Activated CD4-positive, alpha-beta T cell treated with anti-CD3 and anti-CD28 coated beads, Interleukin-2, Interleukin-6, amounts not matched to agents 100 ng/mL and 50 ng/mL, durations not matched to agents 16 hours and 8 hours (primary cell): Measurements from ENCODE around the gene GPR35.

Experiments used
- DNase-seq: peaks from one replicate; pipeline ENCODE4 v3.0.0-alpha.2; 2020

GPR35 gene, protein sequence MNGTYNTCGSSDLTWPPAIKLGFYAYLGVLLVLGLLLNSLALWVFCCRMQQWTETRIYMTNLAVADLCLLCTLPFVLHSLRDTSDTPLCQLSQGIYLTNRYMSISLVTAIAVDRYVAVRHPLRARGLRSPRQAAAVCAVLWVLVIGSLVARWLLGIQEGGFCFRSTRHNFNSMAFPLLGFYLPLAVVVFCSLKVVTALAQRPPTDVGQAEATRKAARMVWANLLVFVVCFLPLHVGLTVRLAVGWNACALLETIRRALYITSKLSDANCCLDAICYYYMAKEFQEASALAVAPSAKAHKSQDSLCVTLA

DNA sequence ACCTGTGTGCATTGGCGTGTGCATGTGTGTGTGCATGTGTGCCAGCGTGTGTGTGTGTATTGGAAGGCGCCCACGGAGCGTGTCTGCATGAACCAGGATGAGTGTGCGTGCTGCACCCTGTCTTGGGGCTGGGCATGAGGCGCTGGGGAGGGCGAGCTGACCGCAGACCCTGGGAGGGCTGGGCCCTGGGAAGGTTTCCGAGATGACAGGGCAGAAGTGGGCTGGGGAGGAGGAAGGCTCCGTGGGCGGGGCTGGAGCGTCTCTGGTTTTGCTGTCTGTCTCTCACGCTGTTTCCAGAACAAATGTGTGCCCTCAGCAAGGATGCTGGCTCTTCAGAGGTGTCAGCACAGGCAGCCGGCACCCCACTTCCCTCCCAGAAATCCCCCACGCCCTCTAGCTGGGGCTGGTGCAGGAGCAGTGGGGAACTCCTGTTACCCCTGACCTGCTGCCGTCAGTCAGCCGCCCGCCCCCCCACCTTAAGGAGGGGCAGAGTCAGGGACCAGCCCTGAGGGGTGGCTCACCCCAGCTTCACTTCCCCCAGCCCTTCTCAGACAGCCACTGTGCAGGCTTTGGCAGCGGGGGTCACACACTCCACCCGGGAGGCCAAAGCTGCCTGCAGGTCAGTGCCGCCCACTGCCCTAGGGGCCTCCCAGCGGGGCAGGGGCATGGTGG, at the start of gene GPR35:
Gene GPR35, plus strand, starts transcription at position 531 of the 672 bp plus-strand sequence. CDS start 4,473 bp downstream, outside the sequence.
- DNase-seq, result peak; percentile 91

DNA sequence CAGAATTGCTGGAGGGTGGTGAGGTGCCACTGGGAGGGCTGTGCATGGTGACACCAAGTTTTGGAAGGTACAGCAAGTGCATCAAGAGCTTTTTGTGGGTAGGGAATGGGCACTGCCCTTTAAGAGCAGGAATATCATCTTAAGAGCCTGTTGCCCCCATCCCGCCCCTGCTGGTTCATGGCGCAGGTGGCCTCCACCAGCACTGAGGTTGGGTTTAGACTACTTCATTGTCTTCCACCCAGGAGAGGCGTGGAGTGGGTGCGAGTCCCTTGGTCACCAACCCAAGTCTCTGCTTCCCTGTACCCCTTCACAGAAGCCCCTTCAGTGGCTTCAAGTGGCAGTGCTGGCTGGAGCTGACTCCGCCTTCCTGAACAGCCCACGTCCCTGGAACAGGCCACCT, 49.2 kb upstream of the GPR35 start:
- DNase-seq, result no peak

DNA sequence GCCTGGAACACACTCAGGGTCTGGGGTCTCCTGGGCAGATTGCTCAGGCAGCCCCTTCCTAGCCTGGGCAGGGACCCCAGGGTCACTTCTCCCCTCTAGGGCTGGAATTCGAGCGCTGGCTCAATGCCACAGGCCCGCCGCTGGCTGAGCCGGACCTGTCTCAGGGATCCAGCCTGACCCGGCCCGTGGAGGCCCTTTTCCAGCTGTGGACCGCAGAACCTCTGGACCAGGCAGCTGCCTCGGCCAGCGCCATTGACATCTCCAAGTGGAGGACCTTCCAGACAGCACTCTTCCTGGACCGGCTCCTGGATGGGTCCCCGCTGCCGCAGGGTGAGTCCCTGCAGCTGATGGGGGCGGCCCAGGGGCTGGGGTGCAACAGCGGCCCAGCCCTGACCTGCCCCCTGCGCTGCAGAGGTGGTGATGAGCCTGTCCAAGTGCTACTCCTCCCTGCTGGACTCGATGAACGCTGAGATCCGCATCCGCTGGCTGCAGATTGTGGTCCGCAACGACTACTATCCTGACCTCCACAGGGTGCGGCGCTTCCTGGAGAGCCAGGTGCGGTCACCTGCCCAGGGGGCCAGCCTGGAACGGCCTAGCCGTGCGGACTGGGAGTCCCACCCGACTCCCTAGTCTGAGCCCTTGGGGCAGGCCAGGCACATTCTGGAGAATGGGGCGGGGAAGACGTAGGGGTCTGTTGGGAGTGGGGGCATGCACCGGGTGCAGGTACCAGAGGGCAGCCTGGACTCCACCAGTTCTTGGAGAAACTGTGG, 48.7 kb upstream of the GPR35 start:
- DNase-seq, result no peak

DNA sequence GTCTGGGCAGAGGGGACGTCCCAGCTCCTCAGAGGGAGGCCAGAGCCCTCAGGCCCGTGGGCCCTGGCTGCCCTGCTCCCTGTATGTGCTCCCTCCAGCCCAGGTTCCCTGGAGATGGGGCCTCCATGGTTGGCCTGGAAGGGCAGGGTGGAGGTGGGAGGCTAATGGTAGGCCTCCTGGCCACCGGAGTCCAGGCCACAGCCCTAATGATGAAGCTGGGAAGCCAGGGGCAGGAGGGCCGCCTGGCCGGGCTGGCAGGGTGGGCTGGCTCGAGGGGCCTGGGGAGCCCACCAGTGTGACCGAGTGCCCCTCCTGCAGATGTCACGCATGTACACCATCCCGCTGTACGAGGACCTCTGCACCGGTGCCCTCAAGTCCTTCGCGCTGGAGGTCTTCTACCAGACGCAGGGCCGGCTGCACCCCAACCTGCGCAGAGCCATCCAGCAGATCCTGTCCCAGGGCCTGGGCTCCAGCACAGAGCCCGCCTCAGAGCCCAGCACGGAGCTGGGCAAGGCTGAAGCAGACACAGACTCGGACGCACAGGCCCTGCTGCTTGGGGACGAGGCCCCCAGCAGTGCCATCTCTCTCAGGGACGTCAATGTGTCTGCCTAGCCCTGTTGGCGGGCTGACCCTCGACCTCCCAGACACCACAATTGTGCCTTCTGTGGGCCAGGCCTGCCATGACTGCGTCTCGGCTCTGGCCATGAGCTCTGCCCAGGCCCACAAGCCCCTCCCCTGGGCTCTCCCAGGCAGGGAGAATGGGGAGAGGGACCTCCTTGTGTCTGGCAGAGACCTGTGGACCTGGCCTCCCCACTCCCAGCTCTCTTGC, 47.8 kb upstream of the GPR35 start:
- DNase-seq, result no peak

DNA sequence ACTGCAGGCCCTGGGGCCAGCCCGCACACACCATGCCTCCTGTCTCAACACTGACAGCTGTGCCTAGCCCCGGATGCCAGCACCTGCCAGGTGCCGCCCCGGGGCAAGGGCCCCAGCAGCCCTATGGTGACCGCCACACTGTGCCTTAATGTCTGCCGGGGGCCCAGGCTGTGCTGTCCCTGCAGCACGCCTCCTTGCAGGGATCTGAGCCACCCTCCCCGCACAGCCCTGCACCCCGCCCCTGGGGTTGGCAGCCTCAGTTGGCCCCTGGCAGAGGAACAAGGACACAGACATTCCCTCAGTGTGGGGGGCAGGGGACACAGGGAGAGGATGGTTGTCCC, 47.2 kb upstream of the GPR35 start:
- no peak for DNase-seq

DNA sequence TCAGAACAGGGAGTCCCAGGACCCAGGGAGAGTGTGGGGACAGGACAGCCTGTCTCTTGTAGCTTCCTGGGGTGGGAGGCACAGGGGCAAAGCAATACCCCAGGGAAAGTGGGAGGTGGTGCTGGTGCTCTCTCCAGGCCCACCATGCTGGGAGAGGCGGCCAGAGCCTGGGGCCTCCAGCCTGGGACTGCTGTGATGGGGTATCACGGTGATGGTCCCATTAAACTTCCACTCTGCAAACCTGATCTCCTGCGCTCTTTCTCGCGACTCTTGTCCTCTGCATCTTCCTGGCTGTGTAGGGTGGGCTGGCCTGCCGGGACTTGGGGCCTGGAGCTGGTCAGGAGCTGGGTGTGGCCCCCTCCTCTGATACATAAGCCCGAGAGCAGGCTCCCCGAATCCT, 46.8 kb upstream of the GPR35 start:
- no peak for DNase-seq

DNA sequence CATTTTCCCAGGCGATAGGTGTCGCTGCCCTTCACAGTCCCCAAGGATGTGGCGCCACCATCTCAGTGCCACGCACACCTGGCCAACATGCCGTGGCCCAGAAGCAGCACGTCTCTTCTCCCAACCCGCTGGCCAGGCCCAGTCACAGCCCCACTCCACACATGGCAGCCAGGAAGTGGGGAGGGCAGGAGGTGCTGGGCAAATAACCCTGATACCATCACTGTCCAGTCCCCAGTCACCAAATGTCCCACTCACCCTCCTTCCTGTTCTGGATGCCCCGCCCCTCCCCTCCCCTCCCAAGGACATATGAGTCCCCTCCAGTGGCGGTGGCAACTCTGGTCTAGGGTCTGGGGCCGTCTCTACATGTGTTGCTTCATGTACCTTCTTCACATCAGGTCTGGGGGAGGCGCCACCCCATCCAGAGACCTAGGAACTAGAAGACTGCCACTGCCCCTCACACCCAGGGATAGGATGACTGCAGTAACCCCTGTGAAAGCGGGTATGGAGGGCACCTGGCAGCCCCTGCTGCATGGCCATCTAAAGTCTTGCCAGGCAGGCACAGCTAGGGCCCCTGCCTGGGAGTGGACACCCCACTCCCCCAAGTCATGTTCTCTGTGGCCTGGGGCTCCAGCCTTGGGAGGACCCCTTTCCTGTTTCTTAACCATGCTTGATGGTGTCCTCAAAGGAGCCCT, 46.1 kb upstream of the GPR35 start:
- no peak for DNase-seq

DNA sequence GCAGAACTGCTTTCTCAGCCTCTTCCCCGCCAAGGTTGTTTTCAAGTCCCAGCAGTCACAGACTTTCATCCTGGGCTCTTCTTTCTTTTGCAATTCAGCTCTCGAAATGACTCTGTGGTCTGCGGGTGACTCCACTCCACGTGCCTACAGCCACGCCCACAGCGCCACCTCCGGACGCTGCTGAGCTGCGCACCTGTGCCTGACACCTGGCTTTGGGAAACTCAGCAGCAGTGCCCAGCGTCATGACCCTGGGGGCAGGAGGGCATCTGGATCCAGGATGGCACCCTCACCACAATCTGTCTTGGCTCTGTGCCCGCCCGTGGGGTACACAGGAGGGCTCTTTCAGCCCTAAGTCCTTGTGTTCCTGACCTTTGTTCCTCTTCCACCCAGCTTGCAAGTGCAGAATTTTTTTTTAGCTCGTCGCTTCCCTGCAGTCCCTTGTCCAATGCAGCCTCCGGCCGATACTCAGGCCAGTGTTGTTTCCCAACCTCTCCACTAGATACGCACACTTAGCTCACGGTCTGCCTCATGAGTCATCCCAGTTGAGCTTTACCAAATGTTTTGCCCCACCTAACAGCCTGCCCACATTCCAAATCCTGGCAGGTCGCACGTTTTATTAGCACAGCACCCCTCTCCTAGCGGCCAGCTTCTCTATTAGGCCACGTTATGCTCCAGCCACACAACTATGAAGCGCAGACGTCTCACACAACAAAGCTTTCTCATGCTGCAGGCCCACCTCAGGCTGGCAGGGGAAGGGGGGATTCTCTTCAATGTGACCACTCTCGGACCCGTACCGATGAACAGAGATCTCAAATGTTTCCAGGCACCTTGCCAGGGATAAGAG, 45.3 kb upstream of the GPR35 start:
- peak; percentile 90 for DNase-seq

DNA sequence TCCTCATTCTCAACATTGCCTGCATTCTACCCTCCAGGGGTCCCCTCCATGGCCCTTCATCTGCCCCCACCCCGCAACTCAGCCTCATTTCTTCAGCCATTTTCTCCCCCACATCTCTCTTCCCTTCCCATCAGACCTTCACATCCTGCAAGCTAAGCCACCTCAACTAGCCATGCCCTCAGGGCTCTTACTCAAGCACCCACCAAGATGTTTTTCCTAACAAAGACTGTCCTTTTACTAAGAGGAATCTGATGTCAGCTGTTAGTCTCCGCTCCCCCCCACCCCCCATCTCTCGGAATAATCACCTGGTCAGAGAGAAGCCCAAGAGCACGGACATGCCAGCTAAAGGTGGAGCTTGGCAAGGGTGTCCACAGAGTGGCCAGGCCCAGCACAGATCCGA, 43.5 kb upstream of the GPR35 start:
- DNase-seq, result no peak

DNA sequence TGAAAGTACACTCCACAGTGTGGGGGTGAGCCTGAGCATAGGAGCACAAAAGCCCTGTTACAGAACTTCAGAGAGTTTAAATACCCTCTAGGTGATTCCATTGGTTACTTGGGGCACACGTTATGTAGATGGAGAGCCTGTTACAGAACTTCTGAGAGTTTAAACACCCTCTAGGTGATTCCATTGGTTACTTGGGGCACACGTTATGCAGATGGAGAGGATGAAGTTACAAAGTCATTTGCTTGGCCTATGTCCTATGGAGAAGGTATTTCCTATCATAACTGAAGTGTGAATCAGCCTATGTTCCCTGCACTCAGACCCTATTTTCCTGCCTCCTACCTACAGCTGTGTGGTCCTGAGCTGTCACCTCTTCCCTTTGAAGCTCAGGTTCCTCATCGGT, 42.5 kb upstream of the GPR35 start:
- no peak for DNase-seq

DNA sequence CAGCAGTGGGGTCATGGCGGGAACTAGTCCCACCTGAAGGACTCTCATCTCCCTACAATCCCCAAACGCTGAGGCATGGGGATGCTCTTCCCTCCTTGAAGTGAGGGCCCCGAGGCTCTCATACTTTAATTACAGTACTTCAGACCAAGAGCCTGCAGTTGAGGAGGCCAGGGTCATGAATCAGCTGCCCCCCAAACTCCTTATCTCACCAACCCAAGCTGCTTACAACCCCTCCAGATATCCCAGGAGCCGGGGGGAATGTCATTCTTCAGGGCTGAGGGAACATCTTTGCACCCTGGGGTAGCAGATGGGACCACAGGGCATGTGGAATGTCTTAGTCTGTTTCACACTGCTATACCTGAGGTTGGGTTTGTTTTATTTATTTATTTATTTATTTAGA, 41.5 kb upstream of the GPR35 start:
- DNase-seq, result no peak

DNA sequence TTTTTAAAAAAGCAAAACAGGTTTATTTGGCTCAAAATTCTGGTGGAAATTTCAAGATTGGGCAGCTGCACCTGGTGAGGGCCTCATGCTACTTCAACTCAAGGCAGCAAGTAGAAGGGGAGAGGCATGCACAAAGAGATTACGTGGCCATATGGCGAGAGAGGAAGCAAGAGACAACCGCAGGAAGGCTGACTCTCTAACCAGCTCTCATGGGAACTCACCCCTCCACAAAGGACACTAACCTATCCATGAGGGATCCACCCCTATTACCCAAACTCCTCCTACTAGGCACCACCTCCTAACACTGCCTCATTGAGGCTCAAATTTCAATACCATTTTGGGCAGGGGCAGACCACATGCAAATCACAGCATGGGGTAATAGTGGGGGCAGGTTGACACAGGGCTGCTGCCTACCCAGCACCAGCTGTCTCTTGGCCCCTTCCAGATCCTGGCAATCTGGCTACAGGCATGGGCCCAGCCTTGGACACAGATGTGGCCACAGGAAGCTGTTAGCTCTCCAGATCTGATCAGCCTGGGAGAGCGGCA, 40.7 kb upstream of the GPR35 start:
- DNase-seq, result peak; percentile 47

DNA sequence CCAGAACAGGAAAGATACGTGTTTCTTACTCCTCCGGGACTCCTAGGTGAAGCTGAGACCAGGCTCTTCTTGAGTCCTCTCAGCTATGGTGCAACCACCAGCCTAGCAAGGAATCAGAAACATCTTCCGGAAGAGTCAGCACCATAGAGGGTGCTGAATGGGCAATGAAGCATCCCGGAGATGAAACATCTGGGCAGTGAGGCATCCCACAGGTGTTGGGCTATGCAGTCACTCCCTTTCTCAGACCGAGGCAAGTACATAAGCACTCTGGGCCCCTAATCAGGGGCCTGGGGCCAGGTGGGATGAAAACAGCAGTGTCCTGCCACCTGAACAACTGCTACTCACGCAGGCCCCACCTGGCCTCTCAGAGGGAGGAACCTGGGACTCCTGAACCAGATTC, 40.2 kb upstream of the GPR35 start:
- no peak for DNase-seq

DNA sequence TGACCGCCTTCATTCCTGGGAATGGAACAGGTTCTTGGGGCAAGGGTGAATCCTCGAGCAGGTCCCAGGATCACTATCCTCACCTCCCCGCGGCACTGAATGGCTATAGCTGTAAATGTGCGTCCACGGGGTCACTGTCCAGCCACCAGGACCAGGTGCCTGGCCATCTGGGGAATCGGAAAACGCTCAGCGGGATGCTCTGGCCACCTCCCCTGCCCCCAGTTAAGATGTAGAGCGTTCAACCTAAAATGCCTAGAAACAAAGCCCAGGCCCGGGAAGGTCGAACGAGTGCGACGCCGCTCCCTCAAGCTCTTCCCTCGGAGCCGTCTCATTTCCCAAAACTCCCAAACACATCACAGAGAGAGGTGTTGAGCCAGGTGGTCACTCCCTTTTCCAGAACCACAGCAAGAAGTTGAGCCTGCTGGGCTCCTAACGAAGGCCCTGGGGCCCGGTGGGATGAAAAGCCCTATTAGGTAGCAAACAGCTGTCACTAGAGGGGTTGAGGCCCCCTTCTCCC, 39.5 kb upstream of the GPR35 start:
- DNase-seq, result no peak

DNA sequence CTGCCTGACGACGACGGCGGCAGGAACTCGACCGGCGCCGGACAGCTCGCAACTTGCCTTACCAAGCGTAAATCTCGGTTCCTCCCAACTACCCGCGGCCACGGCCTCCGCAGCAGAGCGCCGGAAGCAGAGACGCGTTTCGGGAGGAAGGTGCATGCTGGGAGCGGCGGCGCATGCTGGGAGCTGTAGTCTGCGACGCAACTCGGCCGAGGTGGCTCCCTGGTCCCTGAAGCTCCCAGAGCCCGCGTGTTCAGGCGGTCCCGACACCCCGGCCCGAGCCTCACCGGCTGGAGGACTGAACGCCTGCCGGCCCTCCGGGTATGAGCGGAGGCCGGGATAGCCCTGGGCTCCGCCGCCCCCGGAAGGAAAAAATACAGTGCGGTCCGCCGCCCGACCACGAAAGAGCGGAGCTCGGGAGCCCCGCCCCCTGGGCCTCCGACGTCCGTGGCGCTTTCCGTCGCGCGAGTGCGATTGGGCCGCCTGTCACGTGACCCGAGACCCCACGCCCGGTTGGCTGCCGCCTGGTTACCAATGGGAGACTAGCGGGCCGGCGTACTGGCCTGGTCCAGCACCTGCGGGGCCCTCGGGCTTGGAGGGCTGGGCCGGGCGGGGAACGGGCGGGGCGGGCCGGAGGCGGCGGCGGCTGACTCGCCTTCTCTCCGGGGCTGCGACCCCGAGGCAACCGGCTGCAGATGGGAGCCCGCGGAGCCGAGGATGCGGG, 38.9 kb upstream of the GPR35 start, which contains the start of gene CAPN10:
Gene CAPN10, plus strand, starts transcription at position 537 of the 721 bp plus-strand sequence. Its CDS starts 178 bp downstream, at position 715.
- DNase-seq, result peak; percentile 98

DNA sequence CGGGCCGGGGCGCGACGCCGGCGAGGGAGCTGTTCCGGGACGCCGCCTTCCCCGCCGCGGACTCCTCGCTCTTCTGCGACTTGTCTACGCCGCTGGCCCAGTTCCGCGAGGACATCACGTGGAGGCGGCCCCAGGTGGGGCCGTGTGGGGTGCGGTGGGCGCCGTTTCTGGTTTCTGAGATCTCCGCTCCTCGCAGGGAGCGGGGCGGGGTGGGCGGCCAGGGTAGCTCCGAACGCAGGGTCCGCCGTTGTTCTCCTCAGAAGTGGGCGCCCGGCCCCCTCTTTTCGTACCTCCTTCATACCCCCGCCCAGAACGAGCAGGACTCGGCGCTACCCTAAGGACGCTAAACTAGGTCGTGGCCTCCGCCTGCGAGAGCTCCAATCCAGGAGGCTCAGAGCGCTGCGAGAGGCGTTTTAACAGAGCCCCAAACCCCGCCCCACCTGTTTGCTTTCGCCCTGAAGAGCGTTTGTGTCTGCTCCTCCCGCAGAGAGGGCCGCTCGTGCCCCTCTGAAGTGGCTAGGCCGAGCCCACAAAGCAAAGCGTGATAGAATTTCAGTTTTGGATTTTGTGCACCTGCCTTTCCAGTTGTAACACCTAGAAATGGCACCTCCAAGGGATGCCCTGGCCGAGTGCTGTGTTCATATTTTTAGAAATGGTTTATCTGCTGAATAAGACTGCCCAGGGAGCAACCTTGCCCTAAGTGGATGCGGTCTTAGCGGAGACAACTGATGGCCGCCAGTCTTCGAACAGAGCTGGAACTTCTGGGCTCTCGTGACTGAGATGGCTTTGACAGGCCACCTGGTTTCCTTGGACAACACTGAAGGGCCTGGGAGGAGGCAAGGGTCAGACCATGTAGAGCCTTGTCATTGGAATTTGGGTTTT, 38.1 kb upstream of the GPR35 start:
- DNase-seq, result peak; percentile 65

DNA sequence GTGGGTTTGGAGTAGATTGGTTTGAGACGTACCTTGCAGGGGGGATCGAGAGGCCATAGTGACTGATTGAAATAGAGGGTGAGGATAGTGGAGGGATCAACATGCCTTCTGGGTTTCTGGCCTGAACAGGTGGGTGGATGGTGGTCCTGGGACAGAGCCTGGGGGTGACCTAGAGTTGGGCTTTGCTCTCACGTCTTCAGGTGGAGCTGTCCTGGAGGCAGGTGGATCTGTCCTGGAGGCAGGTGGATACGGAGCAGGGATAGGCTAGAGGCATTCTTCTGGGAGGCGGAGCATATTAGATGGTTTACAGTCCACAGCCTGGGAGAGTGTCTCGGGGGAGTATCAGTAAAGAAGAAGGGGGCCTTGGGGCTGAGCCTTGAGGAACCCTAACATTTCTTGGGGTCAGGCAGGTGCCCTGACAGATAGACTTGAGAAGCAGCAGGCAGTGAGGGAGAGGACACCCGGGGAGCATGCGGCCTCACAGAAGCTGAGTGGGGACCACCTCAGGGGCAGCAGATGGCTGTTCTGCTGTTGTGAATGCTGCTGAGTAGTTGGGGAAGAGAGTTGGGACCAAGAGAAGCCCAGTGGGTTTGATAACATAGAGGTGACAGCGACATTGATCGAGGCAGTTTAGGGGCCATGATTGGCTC, 37.1 kb upstream of the GPR35 start:
- no peak for DNase-seq

DNA sequence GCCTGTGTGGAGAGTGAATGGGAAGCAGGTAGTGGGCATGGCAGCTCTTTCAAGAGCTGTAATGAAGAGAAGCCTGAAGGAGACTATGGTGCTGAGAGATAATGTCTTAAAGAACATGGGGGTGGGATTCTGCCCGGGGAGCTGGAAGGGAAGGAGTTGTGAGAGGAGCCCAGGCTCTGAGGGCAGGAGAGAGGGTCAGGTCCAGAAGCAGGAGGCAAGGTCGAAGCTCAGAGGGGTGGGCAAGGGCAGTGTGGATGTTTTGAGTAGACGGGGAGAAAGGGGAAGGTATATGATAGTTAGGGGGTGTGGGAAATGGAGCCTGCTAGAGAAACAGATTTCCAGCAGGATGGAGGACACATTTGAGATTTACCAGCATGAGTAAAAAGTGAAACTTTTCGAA, 36.6 kb upstream of the GPR35 start:
- no peak for DNase-seq

DNA sequence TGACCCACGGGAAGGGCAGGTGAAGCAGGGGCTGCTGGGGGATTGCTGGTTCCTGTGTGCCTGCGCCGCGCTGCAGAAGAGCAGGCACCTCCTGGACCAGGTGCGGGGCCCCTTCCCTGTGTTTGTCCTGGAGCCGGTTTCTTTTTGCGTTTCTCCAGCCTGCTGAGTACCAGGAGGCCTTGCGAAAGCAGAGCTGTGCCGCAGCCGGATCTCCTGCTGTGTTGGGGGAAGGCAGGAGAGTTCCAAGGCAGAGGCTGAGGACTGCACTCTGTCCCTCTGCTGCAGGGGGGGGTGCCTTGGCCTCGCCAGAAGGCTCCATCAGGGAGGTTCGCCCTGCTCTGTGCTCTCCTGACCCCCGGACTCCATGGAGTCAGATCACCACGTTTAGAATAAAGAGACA, 35.9 kb upstream of the GPR35 start:
- DNase-seq, result no peak
